ENCODE results near the gene SEMA5B. TPM values are rescaled to one million over a fixed set of nuclear protein-coding genes. Genes with fewer than 3 reads are reported as not detected.

The SEMA5B gene
- total RNA-seq, 2 donors from 2014 or later = not detected

DNA sequence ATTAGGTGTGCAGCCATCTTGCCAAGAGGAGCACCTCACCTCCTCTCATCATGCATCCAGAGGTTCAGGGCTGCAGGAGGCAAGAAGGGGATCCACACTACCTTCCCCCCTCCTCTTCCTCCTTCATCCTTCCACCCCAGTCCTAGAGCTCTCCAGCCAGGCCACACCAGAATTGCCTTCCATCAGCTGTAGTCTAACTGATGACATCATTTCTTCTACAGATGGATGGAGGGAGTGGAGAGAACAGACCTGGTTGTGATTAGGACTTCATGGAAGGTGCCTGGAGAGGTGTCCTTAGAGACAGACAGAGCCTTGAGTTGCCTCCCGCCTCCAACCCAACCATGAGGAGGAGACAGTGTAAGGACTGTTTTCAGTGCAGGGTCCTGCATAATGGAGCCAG is 14.9 kb downstream of the SEMA5B start:
- DNase-seq (no peak), ATAC-seq (replicated peaks in 1 of 2) (no peak)
- H3K27me3 Mint-ChIP-seq (ENCODE audit: low read depth) = peaks cover 43% of the 10 kb centered on the region
- H3K27ac Mint-ChIP-seq = no peak overlapping the region
- no peaks in the 10 kb centered on the region for H3K36me3 Mint-ChIP-seq (ENCODE audit: insufficient read depth in 2 of 2)
- H3K4me3 Mint-ChIP-seq = no peak overlapping the region
- H3K9me3 Mint-ChIP-seq = no peaks in the 10 kb centered on the region
- no peaks in the 10 kb centered on the region for H3K4me1 Mint-ChIP-seq (ENCODE audit: low read depth)

DNA sequence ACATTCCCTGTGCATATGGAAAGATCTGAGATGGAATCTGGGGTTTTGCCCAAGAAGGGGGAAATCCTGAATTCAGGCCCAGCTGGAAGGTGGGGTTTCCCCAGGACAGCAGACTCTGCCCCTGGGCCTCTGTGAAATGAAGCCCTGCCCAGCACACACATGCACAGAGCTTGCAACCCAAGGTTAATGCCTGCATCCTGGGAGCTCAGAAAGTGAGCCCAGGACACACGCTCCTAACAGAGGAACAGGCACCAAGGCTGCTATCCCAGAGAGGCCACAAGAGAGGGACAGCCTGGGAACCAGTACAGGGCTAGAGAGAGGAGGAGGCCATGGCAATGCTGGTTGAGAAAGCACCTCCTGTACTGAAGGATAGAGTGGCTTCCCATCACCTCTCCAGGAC is 16.1 kb downstream of the SEMA5B start:
- H3K27ac Mint-ChIP-seq = no peak overlapping the region
- peaks cover 55% of the 10 kb centered on the region for H3K27me3 Mint-ChIP-seq (ENCODE audit: low read depth)
- H3K4me1 Mint-ChIP-seq (ENCODE audit: low read depth) = no peaks in the 10 kb centered on the region
- H3K4me3 Mint-ChIP-seq = no peak overlapping the region
- H3K9me3 Mint-ChIP-seq = no peaks in the 10 kb centered on the region
- H3K36me3 Mint-ChIP-seq (ENCODE audit: insufficient read depth in 2 of 2) = no peaks in the 10 kb centered on the region
- no peak for DNase-seq
- no peak for ATAC-seq (replicated peaks in 1 of 2)

- no peak for DNase-seq
- Mint-ChIP-seq H3K4me3 (no peak overlapping the region), H3K4me1 (ENCODE audit: low read depth) (no peaks in the 10 kb centered on the region), H3K36me3 (ENCODE audit: insufficient read depth in 2 of 2) (no peaks in the 10 kb centered on the region), H3K9me3 (no peaks in the 10 kb centered on the region), H3K27me3 (ENCODE audit: low read depth) (peaks cover 57% of the 10 kb centered on the region), H3K27ac (no peak overlapping the region)
- no peak for ATAC-seq (replicated peaks in 1 of 2)
Measured at GRCh38 chr3:123008840-123009239, 18.7 kb downstream of the SEMA5B start.

GRCh38 chr3:123006609-123007008 is 21.0 kb downstream of the SEMA5B start:
- ATAC-seq (replicated peaks in 1 of 2) (no peak), DNase-seq (no peak)
- H3K4me3 Mint-ChIP-seq = no peak overlapping the region
- H3K4me1 Mint-ChIP-seq (ENCODE audit: low read depth) = peaks cover 7% of the 10 kb centered on the region
- no peaks in the 10 kb centered on the region for H3K9me3 Mint-ChIP-seq
- H3K27me3 Mint-ChIP-seq (ENCODE audit: low read depth) = peaks cover 72% of the 10 kb centered on the region
- no peaks in the 10 kb centered on the region for H3K36me3 Mint-ChIP-seq (ENCODE audit: insufficient read depth in 2 of 2)
- H3K27ac Mint-ChIP-seq = no peak overlapping the region

DNA sequence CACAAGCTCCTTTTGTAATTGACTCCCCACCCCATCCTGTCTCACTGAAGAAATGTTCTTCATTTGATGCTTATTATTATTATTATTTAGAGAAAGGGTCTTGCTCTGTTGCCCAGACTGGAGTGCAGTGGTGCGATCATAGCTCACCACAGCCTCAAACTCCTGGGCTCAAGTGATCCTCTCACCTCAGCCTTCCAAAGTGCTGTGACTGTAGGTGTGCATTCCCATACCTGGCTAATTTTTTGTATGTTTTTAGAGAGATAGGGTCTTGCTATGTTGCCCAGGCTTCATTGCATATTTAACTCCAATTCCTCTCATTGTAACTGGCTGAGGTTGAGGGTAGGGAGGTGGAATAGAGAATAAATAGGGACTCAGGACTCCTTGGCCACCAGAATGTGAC is 22.3 kb downstream of the SEMA5B start:
- DNase-seq (no peak), ATAC-seq (replicated peaks in 1 of 2) (no peak)
- Mint-ChIP-seq H3K4me1 (ENCODE audit: low read depth) (peaks cover 7% of the 10 kb centered on the region), H3K36me3 (ENCODE audit: insufficient read depth in 2 of 2) (no peaks in the 10 kb centered on the region), H3K4me3 (no peak overlapping the region), H3K9me3 (no peaks in the 10 kb centered on the region), H3K27me3 (ENCODE audit: low read depth) (peaks cover 67% of the 10 kb centered on the region), H3K27ac (no peak overlapping the region)

DNA sequence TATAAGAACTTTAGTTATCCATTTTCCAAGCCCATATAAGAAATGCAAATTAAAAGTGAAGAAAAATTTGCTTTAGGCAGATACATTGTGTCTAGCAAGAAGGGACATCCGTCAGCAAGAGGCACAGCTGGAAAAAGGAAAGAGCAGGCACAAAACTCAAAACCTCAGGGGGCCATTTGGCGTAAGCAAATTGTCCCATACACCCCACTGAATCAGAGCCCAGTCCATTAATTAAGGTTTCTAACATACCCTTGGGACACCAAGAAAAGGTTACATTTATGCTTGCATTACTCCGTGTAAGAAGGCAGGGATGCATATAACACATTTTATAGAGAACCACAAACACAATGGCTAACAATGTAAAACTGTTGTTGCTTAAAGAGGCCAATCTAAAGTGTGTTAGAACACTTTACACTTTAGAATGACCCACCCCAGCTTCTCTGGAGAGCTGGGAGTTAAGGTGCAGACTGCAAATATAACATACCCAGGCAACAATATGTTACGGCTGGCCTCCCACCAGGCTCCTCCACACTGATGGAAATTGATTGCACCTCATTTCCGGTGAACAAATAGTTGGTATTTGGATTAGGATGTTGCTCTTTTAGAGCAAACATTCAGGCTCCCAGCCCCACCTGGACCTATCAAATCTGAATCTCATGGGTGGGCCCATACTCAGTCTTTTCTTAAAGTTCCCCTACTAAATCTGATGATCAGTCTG is 23.2 kb downstream of the SEMA5B start:
- no peaks in the 10 kb centered on the region for H3K9me3 Mint-ChIP-seq
- peaks cover 58% of the 10 kb centered on the region for H3K27me3 Mint-ChIP-seq (ENCODE audit: low read depth)
- H3K4me1 Mint-ChIP-seq (ENCODE audit: low read depth) = peaks cover 7% of the 10 kb centered on the region

GRCh38 chr3:123002749-123003497 is 24.6 kb downstream of the SEMA5B start:
- H3K36me3 Mint-ChIP-seq (ENCODE audit: insufficient read depth in 2 of 2) = no peaks in the 10 kb centered on the region
- H3K4me3 Mint-ChIP-seq = no peak overlapping the region
- ATAC-seq (replicated peaks in 1 of 2) = no peak
- no peak for DNase-seq
- peaks cover 44% of the 10 kb centered on the region for H3K27me3 Mint-ChIP-seq (ENCODE audit: low read depth)
- no peak overlapping the region for H3K27ac Mint-ChIP-seq
- H3K9me3 Mint-ChIP-seq = no peaks in the 10 kb centered on the region
- H3K4me1 Mint-ChIP-seq (ENCODE audit: low read depth) = peaks cover 7% of the 10 kb centered on the region

More for the DNA sequence above, 23.2 kb downstream of the SEMA5B start:
- no peak overlapping the region for H3K27ac Mint-ChIP-seq
- no peak for ATAC-seq (replicated peaks in 1 of 2)
- DNase-seq = no peak
- no peak overlapping the region for H3K4me3 Mint-ChIP-seq
- no peaks in the 10 kb centered on the region for H3K36me3 Mint-ChIP-seq (ENCODE audit: insufficient read depth in 2 of 2)

DNA sequence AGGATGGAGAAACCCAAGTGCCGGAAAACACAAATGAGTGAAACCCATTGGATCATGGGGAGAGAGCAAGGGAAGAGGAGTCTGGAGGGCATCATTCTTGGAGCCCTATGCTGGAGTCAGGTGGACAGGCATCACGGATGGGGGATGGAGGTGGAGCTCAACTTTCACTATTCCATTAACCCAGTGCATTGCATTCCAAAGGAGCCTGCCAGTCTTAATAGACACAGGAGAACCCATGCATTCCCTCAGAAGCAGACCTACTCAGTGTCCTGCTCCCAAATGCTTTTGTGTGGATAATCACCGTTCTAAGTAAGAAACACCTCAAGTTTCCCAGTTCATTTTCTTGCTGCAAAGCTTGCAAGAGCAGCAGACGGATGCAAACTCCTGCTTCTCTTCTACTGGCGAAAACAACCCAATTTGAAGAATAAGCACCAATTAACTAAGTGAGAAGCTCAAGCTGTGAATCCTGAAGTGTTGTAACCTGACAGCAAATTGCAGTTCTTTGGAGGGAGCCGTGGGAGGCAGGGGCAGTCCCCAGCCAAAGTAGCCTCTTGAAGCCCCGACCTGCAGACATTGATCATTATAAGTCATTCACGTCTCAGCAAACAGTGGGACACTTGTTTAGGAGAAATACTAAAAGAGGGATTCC is 25.3 kb downstream of the SEMA5B start:
- no peaks in the 10 kb centered on the region for H3K9me3 Mint-ChIP-seq
- no peak overlapping the region for H3K4me3 Mint-ChIP-seq
- H3K4me1 Mint-ChIP-seq (ENCODE audit: low read depth) = peaks cover 7% of the 10 kb centered on the region
- DNase-seq = no peak
- H3K27me3 Mint-ChIP-seq (ENCODE audit: low read depth) = peaks cover 37% of the 10 kb centered on the region
- no peak overlapping the region for H3K27ac Mint-ChIP-seq
- H3K36me3 Mint-ChIP-seq (ENCODE audit: insufficient read depth in 2 of 2) = no peaks in the 10 kb centered on the region
- ATAC-seq (replicated peaks in 1 of 2) = no peak

DNA sequence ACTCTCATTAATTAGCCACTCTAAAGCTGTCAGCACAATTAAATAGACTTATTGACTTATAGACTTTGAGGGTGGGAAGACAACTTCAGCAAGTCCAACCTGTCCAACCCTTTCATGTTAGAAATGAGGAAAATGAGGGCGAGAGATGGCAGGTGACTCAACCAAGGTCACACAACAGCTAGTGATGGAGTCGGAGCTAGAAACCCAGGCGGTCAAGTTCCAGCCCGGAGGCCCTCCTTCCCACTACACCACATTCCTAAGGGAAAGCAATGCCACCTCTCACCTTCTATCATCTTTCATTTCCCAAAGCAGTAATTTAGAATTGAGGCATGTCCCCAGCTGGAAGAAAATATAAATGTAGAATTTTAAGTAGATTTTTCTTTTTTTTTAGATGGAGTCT is 28.7 kb downstream of the SEMA5B start:
- Mint-ChIP-seq H3K9me3 (no peaks in the 10 kb centered on the region), H3K27ac (no peak overlapping the region), H3K4me3 (no peak overlapping the region), H3K4me1 (ENCODE audit: low read depth) (peaks cover 7% of the 10 kb centered on the region), H3K36me3 (ENCODE audit: insufficient read depth in 2 of 2) (no peaks in the 10 kb centered on the region), H3K27me3 (ENCODE audit: low read depth) (peaks cover 26% of the 10 kb centered on the region)
- no peak for DNase-seq
- no peak for ATAC-seq (replicated peaks in 1 of 2)

DNA sequence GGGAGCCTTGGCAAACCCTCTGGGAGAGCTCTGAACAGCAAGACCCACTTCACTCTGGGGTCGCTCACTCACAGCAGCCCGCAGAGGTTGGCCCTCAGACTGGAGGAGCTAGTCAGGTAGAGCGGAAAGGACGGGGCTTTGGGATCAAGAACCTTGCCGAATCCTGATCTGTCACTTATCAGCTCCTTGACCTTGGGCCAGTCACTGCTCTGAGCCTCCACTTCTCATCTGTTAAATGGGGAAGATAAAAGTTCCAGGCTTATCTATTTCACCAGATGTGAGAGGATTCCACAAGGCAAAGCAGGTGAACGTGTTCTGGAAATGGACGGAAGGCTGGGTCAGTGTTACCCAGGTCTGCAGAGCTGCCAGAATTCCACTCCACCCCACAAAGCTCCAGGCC is 29.4 kb downstream of the SEMA5B start:
- Mint-ChIP-seq H3K9me3 (no peaks in the 10 kb centered on the region), H3K27me3 (ENCODE audit: low read depth) (peaks cover 28% of the 10 kb centered on the region), H3K4me3 (no peak overlapping the region), H3K36me3 (ENCODE audit: insufficient read depth in 2 of 2) (no peaks in the 10 kb centered on the region), H3K4me1 (ENCODE audit: low read depth) (peaks cover 5% of the 10 kb centered on the region), H3K27ac (no peak overlapping the region)
- ATAC-seq (replicated peaks in 1 of 2) (no peak), DNase-seq (no peak)

DNA sequence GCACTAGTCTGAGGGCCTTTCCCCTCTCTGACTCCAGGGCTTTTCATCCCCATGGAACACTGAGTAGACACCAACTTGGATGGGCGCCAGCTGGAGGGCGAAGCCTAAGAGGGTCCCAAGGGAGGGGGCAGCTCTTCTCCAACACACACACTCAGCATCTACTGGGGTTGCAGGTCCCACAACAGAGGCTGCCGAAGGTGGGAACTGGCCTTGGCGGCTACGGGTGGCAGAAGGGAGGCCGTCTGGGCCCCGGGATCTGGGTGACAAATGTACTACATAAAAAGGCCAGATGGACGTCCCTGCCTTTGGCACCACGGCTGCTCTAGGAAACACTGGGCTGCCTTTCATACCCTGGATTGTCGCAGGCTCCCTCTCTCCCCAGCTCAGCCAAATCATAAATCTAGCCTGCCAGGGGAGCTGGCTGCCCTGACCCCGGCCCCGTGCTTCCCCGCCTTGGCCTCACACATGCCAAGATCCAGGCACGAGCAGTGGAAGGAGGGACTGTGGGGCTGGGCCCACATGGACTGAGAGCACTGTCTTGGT is 31.5 kb downstream of the SEMA5B start:
- no peaks in the 10 kb centered on the region for H3K9me3 Mint-ChIP-seq
- no peak for DNase-seq
- no peaks in the 10 kb centered on the region for H3K4me1 Mint-ChIP-seq (ENCODE audit: low read depth)
- no peak overlapping the region for H3K27ac Mint-ChIP-seq
- peaks cover 31% of the 10 kb centered on the region for H3K27me3 Mint-ChIP-seq (ENCODE audit: low read depth)
- H3K4me3 Mint-ChIP-seq = no peak overlapping the region
- no peaks in the 10 kb centered on the region for H3K36me3 Mint-ChIP-seq (ENCODE audit: insufficient read depth in 2 of 2)
- ATAC-seq (replicated peaks in 1 of 2) = no peak

DNA sequence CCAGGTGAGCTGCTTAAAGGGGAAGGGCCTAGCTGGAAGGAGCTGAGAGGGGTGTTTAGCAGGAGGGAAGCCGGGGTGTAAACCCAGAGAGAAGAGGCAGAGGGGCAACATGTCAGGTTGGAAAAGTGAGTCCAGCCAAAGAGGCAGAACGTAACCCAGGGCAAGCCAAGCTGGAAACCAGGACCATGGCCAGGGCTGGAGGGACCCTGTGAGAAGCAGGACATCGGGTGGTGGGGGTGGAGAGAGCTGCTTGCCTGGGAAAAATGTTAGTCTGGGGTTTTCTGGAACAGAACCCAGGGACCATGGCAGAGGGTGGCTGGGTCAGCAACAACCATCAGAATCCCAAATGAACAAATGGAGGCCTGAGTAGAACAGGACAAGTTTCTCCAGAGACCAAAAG is 32.6 kb downstream of the SEMA5B start:
- no peaks in the 10 kb centered on the region for H3K9me3 Mint-ChIP-seq
- no peak overlapping the region for H3K27ac Mint-ChIP-seq
- DNase-seq = no peak
- H3K36me3 Mint-ChIP-seq (ENCODE audit: insufficient read depth in 2 of 2) = no peaks in the 10 kb centered on the region
- H3K4me1 Mint-ChIP-seq (ENCODE audit: low read depth) = no peaks in the 10 kb centered on the region
- H3K4me3 Mint-ChIP-seq = no peak overlapping the region
- no peak for ATAC-seq (replicated peaks in 1 of 2)
- H3K27me3 Mint-ChIP-seq (ENCODE audit: low read depth) = peaks cover 31% of the 10 kb centered on the region

Measured in activated T-cell treated with anti-CD3 and anti-CD28 coated beads, Interleukin-2, amount 50 U/mL, for 72 hours (primary cell).